Measurements from ENCODE around the gene KCNK10.

Gene KCNK10

DNA sequence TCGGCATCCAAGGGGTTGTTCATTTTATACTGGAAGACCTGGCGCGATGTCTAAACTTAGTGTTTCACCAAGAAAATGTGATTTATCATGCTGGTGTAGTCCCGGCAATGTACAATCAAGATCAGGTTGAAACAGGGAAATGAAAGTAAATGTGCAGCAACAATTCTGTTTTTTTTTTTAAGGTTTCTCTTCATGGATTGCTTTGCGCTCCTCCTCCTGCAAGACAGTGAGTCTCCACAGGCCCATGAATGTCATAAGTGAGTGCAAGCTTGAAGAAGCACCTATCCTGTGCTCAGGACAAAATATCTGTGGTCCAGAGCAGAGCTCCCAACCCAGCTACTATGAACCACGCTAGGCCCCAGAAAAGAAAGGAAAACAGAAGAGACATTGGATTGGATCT, 143.4 kb downstream of the KCNK10 start:
- no peak for DNase-seq (ENCODE audit: low spot score)

DNA sequence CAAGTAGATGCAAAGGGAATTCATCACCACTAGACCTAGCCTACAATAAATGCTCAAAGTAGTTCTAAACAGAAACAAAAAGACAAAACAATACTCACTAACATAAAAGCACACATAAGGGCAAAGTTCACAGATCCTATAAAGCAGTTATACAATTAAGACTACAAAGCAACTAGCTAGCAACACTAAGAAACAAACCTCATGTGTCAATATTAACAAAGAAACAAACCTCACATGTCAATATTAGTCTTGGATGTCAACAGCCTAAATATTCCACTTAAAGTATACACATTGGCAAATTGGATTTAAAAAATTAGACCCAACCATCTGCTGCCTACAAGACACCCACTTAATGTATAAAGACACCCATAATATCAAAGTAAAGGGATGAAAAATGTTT, 152.7 kb downstream of the KCNK10 start:
- DNase-seq (ENCODE audit: low spot score): no peak

DNA sequence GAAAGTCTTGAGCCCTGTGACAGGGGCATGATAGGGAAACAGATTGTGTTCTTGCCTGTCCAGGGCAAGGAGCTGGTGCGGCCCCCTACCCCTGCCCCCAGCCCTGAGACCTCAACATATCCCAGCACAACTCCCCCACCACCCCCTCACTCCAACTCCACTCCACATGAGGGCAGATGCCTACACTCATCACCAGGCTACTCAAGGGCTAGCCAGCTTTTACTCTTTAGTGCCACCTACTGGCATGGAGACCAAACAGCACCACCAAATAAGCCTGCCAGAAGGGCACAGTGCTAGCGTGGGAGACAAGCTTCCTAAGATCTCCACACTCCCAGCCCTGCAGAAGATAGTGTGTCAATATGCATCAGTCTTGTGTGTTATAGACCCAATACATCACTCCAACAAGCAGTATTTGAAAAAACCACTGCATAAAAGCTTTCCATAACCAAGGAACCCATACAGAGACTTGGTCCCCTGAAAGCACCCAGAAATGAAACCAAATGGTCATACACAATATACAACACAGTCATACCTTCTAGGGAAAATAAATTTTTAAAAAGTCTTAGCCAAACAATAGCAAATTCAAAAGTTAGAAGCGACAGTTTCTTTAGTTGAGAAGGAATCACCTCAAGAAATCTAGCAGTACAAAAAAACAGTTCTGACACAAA, 154.4 kb downstream of the KCNK10 start:
- peak; percentile 55 for DNase-seq (ENCODE audit: low spot score)

DNA sequence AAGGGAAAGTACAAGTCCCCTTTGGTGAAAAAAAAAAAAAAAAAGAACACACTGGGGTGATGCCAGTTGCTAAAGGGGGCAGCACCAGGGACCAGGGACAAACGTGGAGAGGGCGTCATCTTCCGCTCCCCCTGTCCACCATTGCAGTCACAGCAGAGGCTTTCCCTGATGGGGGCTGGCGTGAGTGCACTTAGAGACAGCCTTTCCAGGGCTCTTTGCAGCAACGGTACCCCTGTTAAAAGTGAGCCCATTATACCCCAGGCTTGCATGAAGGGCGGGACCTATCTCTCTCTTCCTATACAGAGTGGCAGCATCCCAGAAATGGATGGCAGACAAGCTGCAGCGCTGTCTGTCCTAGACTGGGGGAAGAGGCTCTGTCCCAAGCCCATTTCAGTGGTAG, 155.0 kb downstream of the KCNK10 start:
- no peak for DNase-seq (ENCODE audit: low spot score)

DNA sequence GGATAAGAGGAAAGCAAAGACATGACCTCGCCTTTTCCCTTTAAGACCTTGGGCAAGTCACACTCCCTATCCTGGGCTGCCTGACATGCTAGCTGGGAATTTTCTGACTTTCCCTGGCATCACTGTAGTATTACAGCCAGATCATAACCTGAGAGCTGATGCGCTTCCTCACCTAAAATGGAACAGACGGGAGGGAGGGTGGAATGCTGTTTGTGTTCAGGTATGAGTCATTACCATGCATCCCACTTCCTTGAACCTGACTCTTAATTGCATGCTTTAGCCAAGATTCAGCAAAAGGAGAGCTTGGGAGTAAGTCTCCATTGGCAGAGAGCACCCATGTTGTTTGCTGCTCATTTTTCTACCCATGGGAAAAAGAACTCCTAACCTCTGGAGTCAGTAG, 156.5 kb downstream of the KCNK10 start:
- DNase-seq (ENCODE audit: low spot score): peak; percentile 40

DNA sequence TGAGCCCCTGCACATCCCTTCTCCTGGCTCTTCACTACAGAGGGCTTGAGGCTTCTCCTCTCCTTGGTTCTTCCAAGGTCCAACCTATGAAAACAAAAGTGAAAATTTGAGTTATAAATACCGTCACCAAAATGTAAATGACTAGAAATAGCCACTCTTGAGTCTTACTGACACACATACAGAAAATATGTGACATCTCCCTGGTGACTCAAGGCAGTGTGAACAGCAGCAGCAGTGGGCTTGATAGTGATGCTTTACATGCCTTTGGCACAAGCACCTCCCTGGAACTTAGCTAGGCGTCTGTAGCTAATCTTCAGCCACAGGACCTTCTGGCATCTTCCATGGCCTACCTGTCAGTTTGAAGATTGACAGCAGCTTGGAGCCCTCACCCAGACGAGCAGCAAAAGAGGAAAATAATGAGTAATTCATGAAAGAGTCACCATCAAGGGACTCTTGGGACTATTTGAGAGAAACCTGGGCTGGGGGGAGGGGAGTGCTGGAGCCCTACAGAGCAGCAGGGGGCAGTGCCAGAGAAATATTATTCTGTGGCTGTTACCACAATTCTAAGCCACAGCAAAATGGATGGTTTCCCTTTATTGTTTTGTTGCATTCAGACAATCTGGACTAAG, 158.0 kb downstream of the KCNK10 start:
- DNase-seq (ENCODE audit: low spot score): no peak

DNA sequence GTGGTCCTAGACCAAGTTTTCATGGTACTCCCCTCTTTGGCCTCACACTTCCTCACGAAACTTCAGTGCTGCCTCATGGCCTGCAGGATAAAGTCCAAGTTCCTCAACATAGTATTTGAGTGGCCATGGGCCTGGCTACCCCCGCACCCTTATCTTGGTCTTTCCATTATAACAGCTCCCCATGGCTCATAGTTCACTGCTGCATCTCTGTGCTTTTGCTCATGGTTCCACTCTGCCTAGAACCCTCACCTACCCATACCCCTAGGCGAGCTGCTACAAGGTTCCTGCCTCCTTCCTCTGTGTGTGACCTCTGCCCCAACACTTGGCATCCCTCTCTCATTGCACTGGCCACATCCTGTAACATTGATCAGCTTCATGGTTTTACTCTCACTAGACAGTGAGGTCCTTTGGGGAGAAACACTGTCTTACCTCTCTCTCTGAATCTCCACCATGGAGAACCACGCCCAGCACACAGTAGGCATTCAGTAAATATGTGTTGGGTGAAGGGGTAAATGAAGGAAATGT, 159.3 kb downstream of the KCNK10 start:
- no peak for DNase-seq (ENCODE audit: low spot score)

DNA sequence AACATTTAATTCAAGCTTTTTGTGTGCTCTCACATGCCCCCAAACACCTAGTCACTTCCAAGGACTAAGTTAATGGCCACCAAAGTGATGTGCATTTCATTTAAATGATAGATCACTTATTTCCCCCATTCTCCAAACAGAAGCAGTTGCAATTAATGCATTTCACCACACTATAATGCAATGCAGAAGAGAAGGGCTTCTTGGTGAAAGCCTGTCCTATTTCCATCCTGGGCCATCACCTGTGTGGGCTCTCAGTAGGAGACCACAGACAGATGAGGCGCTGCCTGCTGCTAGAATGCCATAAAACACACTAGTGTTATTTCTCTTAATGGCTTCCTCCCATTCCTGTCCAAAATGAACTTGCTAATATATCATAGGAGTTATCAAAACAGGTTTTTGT, 166.9 kb downstream of the KCNK10 start:
- no peak for DNase-seq (ENCODE audit: low spot score)

DNA sequence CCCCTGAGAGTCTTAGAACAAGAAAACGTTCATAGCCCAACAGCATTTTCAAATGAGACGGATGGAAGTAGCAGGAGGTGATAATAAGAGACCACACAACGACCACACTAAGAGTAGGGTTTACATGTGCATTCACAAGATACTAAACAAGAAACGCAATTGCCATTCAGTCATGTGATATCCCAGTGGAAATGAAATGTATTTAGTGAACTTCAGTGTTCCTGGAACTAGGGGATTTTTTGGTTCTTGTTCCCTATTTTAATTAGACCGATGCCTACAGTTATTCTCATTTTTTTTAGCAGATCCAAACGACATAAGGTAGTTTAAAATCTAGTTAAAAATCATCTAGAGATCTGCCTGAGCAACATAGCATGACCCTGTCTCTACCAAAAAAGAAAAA, 168.1 kb downstream of the KCNK10 start:
- DNase-seq (ENCODE audit: low spot score): no peak

DNA sequence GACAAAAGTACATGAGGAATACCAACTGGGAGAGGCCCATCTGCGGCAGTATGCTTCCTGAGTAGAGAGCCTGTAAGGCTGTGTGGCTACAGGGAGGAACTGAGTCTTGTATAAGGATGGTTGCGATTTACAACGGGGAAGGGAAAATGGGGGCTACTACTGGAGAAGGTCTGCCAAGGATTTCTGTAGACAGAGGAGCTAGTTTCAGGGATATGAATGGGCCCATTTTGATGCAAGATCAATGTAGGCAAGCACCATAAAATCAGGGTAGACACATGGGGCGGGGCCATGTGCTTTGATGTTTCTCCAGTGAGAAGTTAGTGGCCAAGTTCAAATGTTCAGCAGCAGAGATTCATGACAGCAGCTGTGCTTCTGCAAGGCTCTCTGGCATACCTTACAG, 168.7 kb downstream of the KCNK10 start:
- DNase-seq (ENCODE audit: low spot score): no peak

DNA sequence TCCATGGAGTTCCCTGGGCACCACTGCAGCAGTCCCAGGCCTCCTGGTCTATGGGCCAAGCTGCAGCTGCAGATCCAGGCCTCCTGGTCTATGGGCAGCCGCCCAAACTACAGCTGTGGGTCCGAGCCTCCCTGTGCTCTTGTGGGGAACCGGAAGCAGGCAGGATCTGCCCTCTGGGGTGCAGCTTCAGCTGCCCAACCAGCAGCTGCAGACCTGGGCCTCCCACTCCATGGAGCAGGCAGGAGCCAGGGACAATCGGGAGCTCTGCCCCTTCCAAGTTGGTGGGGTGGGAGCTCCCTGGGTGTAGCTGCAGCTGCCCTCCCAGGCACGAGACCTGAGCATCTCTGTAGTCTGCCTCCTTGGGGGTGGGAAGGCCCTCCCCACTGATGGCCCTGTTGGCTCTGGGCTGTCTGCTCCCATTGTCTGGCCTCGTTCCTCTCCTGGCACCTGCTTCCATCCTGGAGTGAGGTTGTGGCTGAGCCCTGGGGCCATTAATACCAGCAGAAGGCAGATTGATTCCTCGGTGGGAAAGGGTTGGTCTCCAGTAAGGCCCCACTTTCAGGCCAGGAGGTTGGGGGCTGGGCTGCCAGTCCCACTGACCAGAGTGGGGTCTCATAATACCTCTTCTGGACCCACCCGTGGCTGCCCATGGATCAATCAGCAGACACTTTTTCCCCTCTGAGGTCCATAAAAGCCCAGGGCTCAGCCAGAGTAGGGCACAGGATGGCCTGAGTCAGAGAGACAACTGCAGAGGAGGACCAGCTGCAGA, 176.0 kb downstream of the KCNK10 start:
- DNase-seq (ENCODE audit: low spot score): no peak

DNA sequence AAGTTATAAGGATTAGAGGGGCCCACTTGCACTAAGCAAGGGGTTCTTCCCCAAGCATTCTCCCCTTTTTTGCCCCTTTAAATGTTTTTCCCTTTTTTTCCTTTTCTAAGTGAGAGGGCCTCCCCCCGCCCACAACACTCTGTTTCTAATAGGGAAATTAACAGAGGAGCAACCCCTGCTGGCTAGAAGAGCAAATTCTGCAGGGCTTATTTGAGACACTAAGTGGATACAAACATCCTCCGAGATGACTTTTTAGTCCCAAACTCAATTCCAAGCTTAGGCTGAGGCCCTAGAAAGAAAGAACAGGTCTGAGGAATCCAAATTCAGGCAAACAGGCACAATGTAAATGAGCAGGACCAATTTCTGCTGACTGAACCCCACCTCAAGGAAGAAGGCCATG, 179.3 kb downstream of the KCNK10 start:
- DNase-seq (ENCODE audit: low spot score): no peak

DNA sequence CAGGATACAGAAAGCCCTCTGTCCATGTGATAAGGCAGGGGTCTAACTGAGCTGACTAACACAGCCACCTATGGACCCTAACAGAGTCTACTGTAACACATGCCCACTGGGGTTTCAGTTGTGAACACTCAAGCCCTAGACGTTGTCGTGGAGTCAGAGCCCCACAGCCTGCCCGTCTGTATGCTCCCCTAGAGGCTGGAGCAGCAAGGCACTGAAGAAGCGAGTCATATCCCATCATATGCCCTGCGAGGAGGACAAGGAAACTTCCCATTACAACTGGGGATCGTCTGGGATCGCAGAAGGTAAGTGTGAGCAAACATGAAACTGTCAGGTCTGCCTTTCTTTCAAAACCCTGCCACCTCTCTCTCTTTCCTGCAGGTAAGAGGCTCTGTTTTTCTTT, 180.1 kb downstream of the KCNK10 start:
- DNase-seq (ENCODE audit: low spot score): peak; percentile 21

DNA sequence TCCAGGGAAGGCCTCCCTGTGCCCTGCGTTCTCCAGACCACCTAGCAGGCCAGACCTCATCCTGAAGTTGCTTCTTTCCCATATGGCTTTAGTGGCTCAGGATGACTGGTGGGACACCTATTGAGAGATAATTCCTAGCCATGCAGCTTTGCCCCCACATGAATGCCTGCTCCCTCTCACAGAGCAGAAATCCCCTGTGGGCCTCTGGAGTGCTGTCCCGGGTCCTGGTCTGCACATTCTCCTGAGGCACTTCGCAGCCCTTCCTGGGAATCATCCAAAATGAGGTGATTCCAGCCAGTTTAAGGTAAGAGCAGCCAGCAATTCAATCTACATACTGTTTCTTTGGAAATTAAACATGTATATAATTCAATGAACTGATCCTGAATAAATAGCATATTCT, 182.2 kb downstream of the KCNK10 start:
- DNase-seq (ENCODE audit: low spot score): no peak

DNA sequence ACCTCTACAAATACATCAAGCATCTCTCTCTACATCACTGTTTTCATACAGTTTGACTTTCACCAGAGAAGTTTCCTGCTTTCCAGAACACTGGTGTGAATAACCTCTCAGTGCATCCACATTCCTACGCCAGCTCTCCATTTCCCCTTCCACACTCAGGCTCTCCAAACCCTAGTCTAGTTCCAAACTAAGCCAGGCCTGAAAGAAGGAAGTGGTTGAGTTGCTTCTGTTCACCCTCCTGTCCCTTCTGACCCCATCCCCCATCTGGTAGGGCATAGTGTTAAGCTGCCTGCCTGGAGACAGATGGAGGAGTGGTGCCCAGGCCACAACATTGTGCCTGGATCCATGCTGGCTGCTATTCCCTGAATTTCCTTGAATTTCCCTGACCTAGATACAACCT, 185.7 kb downstream of the KCNK10 start:
- DNase-seq (ENCODE audit: low spot score): no peak
